Amniotic stem cell (primary cell): ENCODE data around the gene TPRA1.

Experiments used
- DNase-seq: peaks from one replicate; lab custom pipeline; 2025; lab: John Stamatoyannopoulos, UW

The TPRA1 gene

DNA sequence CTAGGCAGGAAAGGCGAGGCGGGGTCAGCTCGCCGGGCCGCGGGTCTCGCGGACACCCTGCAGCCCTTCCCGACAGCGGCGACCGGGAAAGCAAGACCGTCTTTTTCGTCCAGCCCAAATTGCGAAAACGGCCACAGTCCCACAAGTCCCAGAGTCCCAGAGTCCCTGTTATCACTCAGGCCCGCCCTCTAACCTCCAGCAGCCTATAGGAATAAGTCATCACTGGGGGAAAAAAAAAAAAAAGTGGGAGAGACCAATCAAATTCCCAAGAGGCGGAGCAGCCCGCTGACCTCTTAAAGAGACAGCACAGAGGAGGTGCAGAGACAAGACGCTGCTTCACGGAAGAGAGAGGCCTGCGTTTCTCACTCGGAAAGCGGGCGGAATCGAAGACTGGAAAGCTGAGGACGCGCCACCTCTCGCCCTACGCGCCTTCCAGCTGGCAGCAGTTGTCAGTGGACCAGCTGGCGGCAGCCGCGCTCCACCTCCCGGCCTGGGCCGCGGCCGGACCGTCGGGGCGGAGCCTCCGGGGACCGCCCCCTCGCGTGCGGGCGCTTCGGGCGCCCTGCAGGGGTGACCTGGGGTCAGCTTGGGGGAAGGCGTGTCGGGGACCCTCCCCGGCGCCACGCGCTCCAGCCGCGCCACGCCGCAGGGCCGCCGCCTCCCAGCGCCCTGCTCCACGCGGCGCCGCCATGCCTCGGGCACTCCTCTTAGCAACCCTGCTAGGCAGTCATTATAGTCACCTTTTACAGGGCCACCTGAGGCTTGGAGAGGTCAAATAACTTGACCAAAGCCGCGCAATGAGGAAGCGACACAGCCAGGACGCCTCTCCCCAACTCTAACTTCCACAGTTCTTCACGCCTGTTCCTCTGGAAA lies at the start of gene TPRA1:
Gene TPRA1, minus strand, starts transcription at position 141 of the 873 bp plus-strand sequence. CDS start 10,587 bp downstream, outside the sequence.
- DNase-seq, result peak; percentile 93

GRCh38 chr3:127640042-127640355 lies 49.5 kb upstream of the TPRA1 start:
- DNase-seq, result no peak

DNA sequence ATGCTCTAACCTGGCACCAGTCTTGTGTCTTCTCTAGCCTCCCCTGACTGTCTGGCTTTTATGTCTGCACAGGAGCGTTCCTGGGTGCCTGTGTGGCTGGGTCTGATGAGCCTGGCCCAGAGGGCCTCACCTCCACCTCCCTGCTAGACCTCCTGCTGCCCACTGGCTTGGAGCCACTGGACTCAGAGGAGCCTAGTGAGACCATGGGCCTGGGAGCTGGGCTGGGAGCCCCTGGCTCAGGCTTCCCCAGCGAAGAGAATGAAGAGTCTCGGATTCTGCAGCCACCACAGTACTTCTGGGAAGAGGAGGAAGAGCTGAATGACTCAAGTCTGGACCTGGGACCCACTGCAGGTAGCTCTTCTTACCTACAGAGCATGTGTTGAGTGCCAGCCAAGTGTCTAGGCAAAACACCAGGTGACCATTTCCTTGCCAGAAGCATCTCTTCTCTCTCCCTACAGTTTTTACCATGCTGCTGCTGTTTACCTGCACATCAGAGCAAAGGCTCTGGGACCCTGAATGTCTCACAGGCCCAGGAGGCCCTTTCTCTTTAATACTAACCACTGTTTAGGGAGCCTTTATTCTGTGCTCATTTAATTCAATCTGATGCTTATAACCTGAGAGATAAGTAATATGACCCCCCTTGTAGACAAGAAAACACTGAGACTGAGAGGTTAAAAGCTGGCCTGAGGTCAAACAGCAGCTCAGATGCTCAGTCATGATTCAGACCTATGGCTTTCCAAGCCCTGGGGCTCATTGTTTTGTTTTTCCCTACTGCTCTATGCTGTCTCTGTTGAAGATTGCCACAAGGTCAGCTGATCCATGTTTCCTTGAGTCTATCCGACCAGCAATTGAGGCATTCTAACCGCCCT lies 48.9 kb upstream of the TPRA1 start:
- peak; percentile 36 for DNase-seq

DNA sequence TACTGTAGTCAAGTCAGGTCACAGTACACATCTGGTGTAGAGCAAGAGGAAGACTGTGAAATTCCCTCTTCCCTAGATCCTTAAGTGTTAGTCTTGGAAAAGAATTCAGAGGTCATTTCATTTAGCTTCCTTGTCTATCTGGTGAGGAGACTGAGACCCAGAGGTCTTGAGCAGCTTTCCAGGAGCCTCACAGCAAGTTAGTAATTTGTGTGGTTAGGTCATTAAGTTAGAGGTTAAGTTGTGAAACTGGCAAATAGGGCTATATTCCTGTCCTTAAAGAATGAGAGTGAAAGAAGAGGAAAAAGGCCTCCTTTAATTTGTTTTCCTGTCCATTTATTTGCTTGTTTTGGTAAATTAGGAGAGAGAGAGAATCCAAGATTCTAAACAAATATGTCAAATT lies 47.4 kb upstream of the TPRA1 start:
- DNase-seq, result no peak

GRCh38 chr3:127637546-127637945 lies 47.0 kb upstream of the TPRA1 start:
- DNase-seq, result no peak

- no peak for DNase-seq
Observed at GRCh38 chr3:127634653-127635052, 44.1 kb upstream of the TPRA1 start.

DNA sequence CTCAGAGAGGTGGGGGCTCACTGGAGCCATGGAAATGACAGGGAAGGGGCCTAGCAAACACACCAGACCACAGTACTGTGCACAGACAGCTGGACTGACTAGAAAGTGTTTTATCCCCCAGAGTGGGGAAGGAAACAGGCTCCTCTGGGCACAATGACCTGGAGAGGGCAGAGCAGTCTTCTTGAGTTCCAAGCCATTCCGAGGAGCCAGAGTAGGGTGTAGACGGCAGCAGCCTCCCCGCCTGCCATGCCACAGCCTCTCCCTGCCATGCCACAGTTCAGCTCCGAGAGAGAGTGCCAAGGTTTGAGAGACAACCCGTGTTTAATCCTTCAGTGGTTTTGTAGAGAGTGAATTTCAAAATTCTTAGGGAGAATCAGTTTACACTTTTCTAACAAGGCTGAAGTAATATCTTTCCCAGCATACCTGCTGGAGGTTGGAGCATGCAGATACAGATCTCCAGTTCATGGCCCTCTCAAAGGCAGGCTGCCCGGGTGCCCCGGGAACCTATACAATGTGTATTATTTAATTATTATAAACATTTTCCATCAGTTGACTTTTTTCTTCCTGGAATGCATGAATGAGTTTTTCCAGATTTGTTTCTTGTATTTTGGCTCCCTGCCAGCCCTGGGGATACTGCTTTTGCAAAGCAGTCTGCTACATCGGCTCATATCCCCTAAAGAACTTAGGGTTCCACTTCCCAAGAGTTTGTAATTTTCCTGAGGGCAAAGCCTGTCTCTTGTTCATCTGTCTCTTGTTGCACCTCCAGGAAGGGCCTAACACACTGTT lies 41.7 kb upstream of the TPRA1 start:
- DNase-seq, result no peak

GRCh38 chr3:127630811-127631714 lies 40.5 kb upstream of the TPRA1 start:
- DNase-seq, result no peak

DNA sequence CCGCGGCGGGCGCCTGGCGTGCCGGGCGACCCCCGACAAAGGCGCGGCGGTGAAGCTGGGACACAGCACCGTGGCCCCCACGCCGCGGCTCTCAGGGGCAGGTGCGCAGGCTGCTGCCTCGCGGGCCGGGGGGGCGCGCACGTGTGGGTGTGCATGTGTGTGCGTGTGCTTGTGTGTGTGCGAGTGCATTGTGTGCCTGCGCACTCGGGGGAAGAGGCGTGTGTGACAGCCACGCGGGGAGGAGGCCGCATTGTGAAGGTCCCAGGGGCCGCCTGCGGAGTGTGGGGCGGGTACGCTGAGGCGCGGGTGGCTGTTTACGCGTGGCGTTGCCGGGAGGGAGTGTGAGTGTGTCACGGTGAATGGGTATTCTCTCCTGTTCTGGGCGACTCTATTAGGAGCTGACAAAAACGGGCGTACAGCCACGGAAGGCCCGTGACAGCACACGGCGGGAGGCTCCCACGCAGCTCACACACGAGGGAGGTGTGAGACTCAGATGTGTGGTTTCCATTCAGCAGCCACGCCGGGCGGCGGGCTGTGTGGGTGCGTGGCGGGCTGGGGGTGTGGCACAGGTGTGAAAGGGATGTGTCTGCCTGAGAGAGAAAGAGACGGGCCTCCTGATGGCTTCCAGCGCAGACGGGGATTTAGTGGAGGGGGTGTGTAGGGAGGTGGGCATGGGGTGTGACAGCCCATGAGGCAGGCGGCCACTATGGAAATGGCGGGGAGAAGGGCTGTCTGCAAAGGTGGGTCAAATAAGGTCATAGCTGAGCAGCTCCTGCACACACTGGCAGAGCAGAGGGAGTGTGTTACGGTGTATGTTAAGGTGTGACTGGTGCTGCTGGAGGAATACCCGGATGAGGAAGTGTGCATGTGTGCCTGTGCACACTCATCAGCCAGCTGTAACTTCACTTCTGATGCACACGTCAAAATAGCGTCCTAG lies 39.2 kb upstream of the TPRA1 start:
- DNase-seq, result no peak

GRCh38 chr3:127628788-127629466 lies 38.4 kb upstream of the TPRA1 start, which contains the start of gene PODXL2:
PODXL2 (plus strand) TSS chr3:127629185; CDS start chr3:127629220, 35 bp downstream.
- peak; percentile 4 for DNase-seq

- no peak for DNase-seq
Observed at GRCh38 chr3:127628426-127628787, 37.9 kb upstream of the TPRA1 start.

DNA sequence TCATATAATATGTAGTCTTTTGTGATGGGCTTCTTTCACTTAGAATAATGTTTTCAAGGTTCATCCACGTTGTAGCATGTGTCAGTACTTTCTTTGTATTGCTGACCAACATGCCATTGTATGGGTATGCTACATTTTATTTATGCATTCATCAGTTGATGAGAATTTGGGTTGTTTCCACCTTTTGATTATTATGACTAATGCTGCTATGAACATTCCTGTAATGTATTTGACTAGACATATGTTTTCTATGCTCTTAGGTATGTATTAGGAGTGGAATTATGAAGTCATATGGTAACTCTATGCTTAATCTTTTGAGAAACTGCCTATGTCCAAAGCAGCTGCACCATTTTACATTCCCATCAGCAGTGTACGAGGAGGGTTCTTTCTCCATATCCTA lies 35.3 kb upstream of the TPRA1 start:
- no peak for DNase-seq

- no peak for DNase-seq
Observed at GRCh38 chr3:127624063-127624462, 33.5 kb upstream of the TPRA1 start.

- no peak for DNase-seq
Observed at GRCh38 chr3:127622772-127623576, 32.4 kb upstream of the TPRA1 start.

DNA sequence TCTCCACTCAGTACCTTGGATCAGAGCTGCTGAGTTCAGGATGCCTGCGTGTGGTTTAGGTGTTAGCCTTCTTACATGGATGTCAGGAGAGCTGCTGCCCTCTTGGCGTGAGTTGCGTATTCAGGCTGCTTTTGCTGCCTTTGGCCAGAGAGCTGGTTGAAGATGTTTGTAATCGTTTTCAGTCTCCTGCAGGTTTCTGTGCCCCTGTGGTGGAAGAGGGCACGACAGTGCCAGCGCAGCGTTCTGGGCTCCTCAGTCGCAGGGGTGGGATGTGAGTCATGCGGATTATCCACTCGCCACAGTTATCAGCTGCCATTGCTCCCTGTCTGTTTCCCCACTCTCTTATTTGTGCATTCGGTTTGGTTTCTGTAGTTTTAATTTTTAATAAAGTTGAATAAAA lies 31.5 kb upstream of the TPRA1 start:
- DNase-seq, result no peak

DNA sequence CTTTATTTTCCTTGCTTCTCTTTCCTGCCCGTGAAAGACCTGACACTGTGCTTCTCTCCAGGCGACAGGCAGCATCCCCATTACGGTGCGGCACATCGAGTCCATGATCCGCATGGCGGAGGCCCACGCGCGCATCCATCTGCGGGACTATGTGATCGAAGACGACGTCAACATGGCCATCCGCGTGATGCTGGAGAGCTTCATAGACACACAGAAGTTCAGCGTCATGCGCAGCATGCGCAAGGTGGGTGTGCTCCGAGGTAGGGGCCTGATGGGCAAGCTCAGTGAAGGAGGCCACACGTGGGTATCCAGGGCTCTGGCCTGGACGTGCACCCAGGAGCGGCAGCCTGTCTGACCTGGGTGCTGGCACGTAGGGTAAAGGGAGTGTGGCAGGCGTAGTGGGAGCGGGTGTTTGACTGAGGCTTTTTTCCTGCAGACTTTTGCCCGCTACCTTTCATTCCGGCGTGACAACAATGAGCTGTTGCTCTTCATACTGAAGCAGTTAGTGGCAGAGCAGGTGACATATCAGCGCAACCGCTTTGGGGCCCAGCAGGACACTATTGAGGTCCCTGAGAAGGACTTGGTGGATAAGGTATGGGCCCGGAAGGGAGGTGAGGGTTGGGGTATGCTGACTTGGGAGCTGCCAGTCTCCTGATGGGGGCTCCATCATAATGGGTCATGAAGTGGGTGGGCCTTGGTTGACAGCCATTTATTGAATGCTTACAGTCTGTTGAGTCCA lies 30.3 kb upstream of the TPRA1 start:
- DNase-seq, result no peak

GRCh38 chr3:127618891-127619290 lies 28.4 kb upstream of the TPRA1 start:
- no peak for DNase-seq
